ENCODE measurements around the gene CTNNA2. TPM values are rescaled to one million over a fixed set of nuclear protein-coding genes. Genes with fewer than 3 reads are reported as not detected.

The CTNNA2 gene
- total RNA-seq, 1 experiment from 2014 or later: not detected

GRCh38 chr2:80302001-80302313 is 789.1 kb downstream of the CTNNA2 start:
- intact Hi-C loops (cut with micrococcal nuclease; ENCODE audit: unreplicated experiment): no loop called here
- H3K4me1 ChIP-seq (replicated peaks; ENCODE audit: insufficient read depth): no peaks in the 10 kb centered on the region
- peaks cover 7% of the 10 kb centered on the region for H3K27me3 ChIP-seq (ENCODE audit: insufficient read depth, low read depth)
- ChIA-PET CTCF (no interaction called here), POLR2A (ENCODE audit: unreplicated experiment) (no interaction called here)
- H4K20me1 ChIP-seq (ENCODE audit: insufficient read depth): no peaks in the 10 kb centered on the region
- DNase-seq: no peak
- H3K36me3 ChIP-seq (ENCODE audit: low read depth): no peaks in the 10 kb centered on the region
- no peak overlapping the region for H3K4me2 ChIP-seq
- H3K4me3 ChIP-seq: no peak overlapping the region
- no peaks in the 10 kb centered on the region for H3F3A ChIP-seq (ENCODE audit: insufficient read depth, low read depth)
- no peaks in the 10 kb centered on the region for H3K9me3 ChIP-seq (ENCODE audit: insufficient read depth, low read depth)
- no peak overlapping the region for H3K27ac ChIP-seq
- no peaks in the 10 kb centered on the region for H3K79me2 ChIP-seq (ENCODE audit: low read depth)
- H3K9me2 ChIP-seq (ENCODE audit: insufficient read depth): no peaks in the 10 kb centered on the region
- no TSS peak for BruUV-seq (replicated peaks)
- TF ChIP-seq CTCF (conservative IDR thresholded peaks at IDR 0.05): no peak
- no peak for TF ChIP-seq EZH2 (IDR thresholded peaks at IDR 0.05; ENCODE audit: low read depth)
- H2AFZ ChIP-seq: no peak overlapping the region

- no peaks in the 10 kb centered on the region for H3K79me2 ChIP-seq (ENCODE audit: low read depth)
- H3K36me3 ChIP-seq (ENCODE audit: low read depth): no peaks in the 10 kb centered on the region
- H3K9me3 ChIP-seq (ENCODE audit: insufficient read depth, low read depth): no peaks in the 10 kb centered on the region
- H3K4me1 ChIP-seq (replicated peaks; ENCODE audit: insufficient read depth): no peaks in the 10 kb centered on the region
- intact Hi-C loops (cut with micrococcal nuclease; ENCODE audit: unreplicated experiment): no loop called here
- H3K4me2 ChIP-seq: no peak overlapping the region
- peaks cover 7% of the 10 kb centered on the region for H3K27me3 ChIP-seq (ENCODE audit: insufficient read depth, low read depth)
- ChIA-PET POLR2A (ENCODE audit: unreplicated experiment) (no interaction called here), CTCF (no interaction called here)
- no peaks in the 10 kb centered on the region for H3K9me2 ChIP-seq (ENCODE audit: insufficient read depth)
- no peaks in the 10 kb centered on the region for H4K20me1 ChIP-seq (ENCODE audit: insufficient read depth)
- no TSS peak for BruUV-seq (replicated peaks)
- no peak overlapping the region for H3K4me3 ChIP-seq
- H3K27ac ChIP-seq: no peak overlapping the region
- no peak for TF ChIP-seq EZH2 (IDR thresholded peaks at IDR 0.05; ENCODE audit: low read depth)
- no peak for TF ChIP-seq CTCF (conservative IDR thresholded peaks at IDR 0.05)
- no peaks in the 10 kb centered on the region for H3F3A ChIP-seq (ENCODE audit: insufficient read depth, low read depth)
- H2AFZ ChIP-seq: no peak overlapping the region
- no peak for DNase-seq
Observed at GRCh38 chr2:80302314-80303005, 789.6 kb downstream of the CTNNA2 start.

DNA sequence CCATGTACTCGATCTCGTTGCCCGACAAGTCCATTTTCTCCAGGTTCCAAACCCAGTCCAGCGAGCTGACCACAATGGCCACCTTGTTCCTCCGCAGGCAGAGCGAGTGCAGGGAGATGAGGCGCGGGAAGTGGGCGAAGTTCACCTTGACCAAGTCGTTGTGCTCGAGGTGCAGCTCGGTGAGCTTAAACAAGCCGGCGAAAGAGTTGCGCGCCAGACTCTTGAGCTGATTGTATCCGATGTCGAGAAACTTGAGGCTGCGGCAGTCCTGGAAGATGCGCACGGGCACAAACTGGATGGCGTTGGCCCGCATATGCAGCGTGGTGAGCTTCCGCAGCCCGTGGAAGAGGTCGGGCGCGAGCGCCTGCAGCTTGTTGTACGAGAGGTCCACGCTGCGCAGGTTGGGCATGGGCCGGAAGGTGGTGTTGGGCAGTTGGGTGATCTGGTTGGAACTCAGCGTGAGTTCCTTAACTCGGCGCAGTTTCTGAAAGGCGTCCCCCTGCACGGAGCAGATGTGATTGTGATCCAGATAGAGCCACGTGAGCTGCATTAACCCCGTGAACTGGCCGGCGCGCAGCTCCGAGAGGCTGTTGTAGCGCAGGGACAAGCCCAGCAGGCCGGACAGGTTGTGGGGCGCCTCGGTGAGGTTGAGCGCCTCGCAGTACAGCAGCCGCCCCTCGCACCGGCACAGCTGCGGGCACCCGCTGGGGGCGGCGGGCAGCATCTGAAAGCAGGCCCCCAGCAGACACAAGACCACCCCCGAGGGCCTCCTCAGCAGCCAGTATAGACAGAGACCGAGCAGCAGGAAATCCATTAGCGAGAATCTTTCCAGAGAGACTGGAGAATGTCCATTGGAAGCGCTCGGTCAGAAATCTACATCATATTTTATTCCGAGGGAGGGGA is 790.4 kb downstream of the CTNNA2 start:
- H3K4me2 ChIP-seq: no peak overlapping the region
- H2AFZ ChIP-seq: no peak overlapping the region
- no peaks in the 10 kb centered on the region for H3K4me1 ChIP-seq (replicated peaks; ENCODE audit: insufficient read depth)
- ChIA-PET POLR2A (ENCODE audit: unreplicated experiment) (no interaction called here), CTCF (no interaction called here)
- no peaks in the 10 kb centered on the region for H3F3A ChIP-seq (ENCODE audit: insufficient read depth, low read depth)
- H3K36me3 ChIP-seq (ENCODE audit: low read depth): no peaks in the 10 kb centered on the region
- no peak overlapping the region for H3K27ac ChIP-seq
- no peaks in the 10 kb centered on the region for H3K9me2 ChIP-seq (ENCODE audit: insufficient read depth)
- H4K20me1 ChIP-seq (ENCODE audit: insufficient read depth): no peaks in the 10 kb centered on the region
- BruUV-seq (replicated peaks): no TSS peak
- intact Hi-C loops (cut with micrococcal nuclease; ENCODE audit: unreplicated experiment): no loop called here
- H3K4me3 ChIP-seq: no peak overlapping the region
- no peak for DNase-seq
- TF ChIP-seq EZH2 (IDR thresholded peaks at IDR 0.05; ENCODE audit: low read depth): no peak
- TF ChIP-seq CTCF (conservative IDR thresholded peaks at IDR 0.05): no peak
- H3K79me2 ChIP-seq (ENCODE audit: low read depth): no peaks in the 10 kb centered on the region
- peaks cover 7% of the 10 kb centered on the region for H3K27me3 ChIP-seq (ENCODE audit: insufficient read depth, low read depth)
- H3K9me3 ChIP-seq (ENCODE audit: insufficient read depth, low read depth): no peaks in the 10 kb centered on the region

Data from PC-9 (cell line).